K562 (cell line): ENCODE data around the gene CMBL. TPM values are rescaled to one million over a fixed set of nuclear protein-coding genes. Genes with fewer than 3 reads are reported as not detected.

Source experiments
- CBX8 ChIP-seq: fragments of 200-600 bp; sonication (generic); IDR thresholded peaks from 2 replicates; pipeline ENCODE4 v1.6.1; 2012; ENCODE audit warnings: borderline replicate concordance, mixed run types, low read depth, mild to moderate bottlenecking, moderate library complexity, mixed read lengths, low read length, control low read depth, inconsistent platforms; ENCODE audit not compliant: poor library complexity, severe bottlenecking; ENCODE audit errors: extremely low read depth
- CHD4 ChIP-seq: fragments of 200-600 bp; sonication (generic); IDR thresholded peaks from 3 replicates; pipeline ENCODE4 v1.6.1; 2012; ENCODE audit warnings: low read depth, mild to moderate bottlenecking, mixed read lengths, low read length, inconsistent platforms; ENCODE audit not compliant: insufficient read depth, insufficient replicate concordance, poor library complexity, severe bottlenecking
- FOXA3 ChIP-seq, 2 experiments: fragments of 450-650 bp in 1 of 2; sonication (generic) in 1 of 2; formaldehyde crosslinking; IDR thresholded peaks in 1 of 2; conservative IDR thresholded peaks in 1 of 2; 2 replicates each; pipeline versions ENCODE4 v1.4.0 to v1.8.0; 2020 to 2022; ENCODE audit warnings: mild to moderate bottlenecking in 2 of 2, missing genetic modification reagents in 1 of 2
- GABPB1 ChIP-seq: sonication (generic); formaldehyde crosslinking; IDR thresholded peaks from 2 replicates; pipeline ENCODE4 v1.8.0; 2022; ENCODE audit warnings: mild to moderate bottlenecking, missing genetic modification reagents
- NR2F6 ChIP-seq: fragments of 450-650 bp; formaldehyde crosslinking; IDR thresholded peaks from 2 replicates; pipeline ENCODE4 v1.4.0; 2020; ENCODE audit warnings: mild to moderate bottlenecking
- PHB ChIP-seq: fragments of 250-450 bp; sonication (Bioruptor Pico); IDR thresholded peaks from 2 replicates; pipeline ENCODE4 v1.5.0; 2021
- SAP30 ChIP-seq: fragments of 200-600 bp; sonication (generic); IDR thresholded peaks from 2 replicates; pipeline ENCODE4 v1.6.1; 2012; ENCODE audit warnings: borderline replicate concordance, low read depth, mild to moderate bottlenecking, moderate library complexity, low read length, control low read depth, inconsistent platforms; ENCODE audit not compliant: insufficient read depth, poor library complexity, severe bottlenecking
- SP1 ChIP-seq: sonication (generic); formaldehyde crosslinking; IDR thresholded peaks from 2 replicates; pipeline ENCODE4 v1.8.1; 2022; ENCODE audit warnings: mild to moderate bottlenecking, missing genetic modification reagents
- STAT5A ChIP-seq: IDR thresholded peaks from 2 replicates; pipeline ENCODE4 v1.6.1; 2012; ENCODE audit warnings: low read length, inconsistent platforms, borderline replicate concordance
- TCF3 ChIP-seq: sonication (generic); formaldehyde crosslinking; IDR thresholded peaks from 2 replicates; pipeline ENCODE4 v1.4.0; 2020; ENCODE audit warnings: mild to moderate bottlenecking, missing genetic modification reagents
- ZNF184 ChIP-seq: sonication (generic); formaldehyde crosslinking; IDR thresholded peaks from 2 replicates; pipeline ENCODE4 v1.5.0; 2020; ENCODE audit warnings: missing genetic modification reagents
- ZNF224 ChIP-seq: sonication (generic); formaldehyde crosslinking; IDR thresholded peaks from 2 replicates; pipeline ENCODE4 v1.8.0; 2022; ENCODE audit warnings: mild to moderate bottlenecking, missing genetic modification reagents
- ZNF586 ChIP-seq: fragments of 450-650 bp; formaldehyde crosslinking; conservative IDR thresholded peaks from 2 replicates; pipeline ENCODE4 v1.4.0; 2020; ENCODE audit warnings: mild to moderate bottlenecking, moderate library complexity
- ZNF589 ChIP-seq: fragments of 200-800 bp; sonication (Bioruptor generic); IDR thresholded peaks from 2 replicates; pipeline ENCODE4 v1.6.1; 2016; ENCODE audit warnings: low read depth, missing genetic modification characterization, missing compliant biosample characterization
- polyA plus RNA-seq, 8 experiments: library from polyadenylated mRNA; depleted of rRNA in 4 of 8; stranded (reverse) in 5 of 8; unstranded in 3 of 8; fragments of >200 nt; fragmentation: Nextera tagmentation in 2 of 8; fragmentation: Illumina TruSeq in 1 of 8; extraction: Ambion mirVana in 2 of 8; extraction: Trizol in 1 of 8; gene quantifications; 2 replicates each; pipeline versions ENCODE4 v1.2.1 to v1.2.3, GENCODE V29; 2011 to 2014; ENCODE audit warnings: inconsistent platforms in 1 of 8, missing spikeins in 1 of 8
- total RNA-seq, 7 experiments: library from RNA; depleted of rRNA in 6 of 7; stranded (reverse); fragments of >200 nt in 6 of 7; fragmentation: Illumina TruSeq in 2 of 7; extraction: Trizol in 2 of 7; gene quantifications; 2 replicates each; pipeline versions ENCODE4 v1.2.1 to v1.2.3, GENCODE V29; 2011 to 2021; ENCODE audit warnings: low replicate concordance in 1 of 7
- TF ChIP-seq, protein P1 (sequence below): sonication (generic); formaldehyde crosslinking; IDR thresholded peaks from 2 replicates; pipeline ENCODE4 v1.4.0; 2020; ENCODE audit warnings: mild to moderate bottlenecking, missing genetic modification reagents
- TF ChIP-seq, protein P2 (sequence below): fragments of 150-350 bp; IDR thresholded peaks from 2 replicates; pipeline ENCODE4 v1.6.1; 2014; ENCODE audit warnings: low read depth, mild to moderate bottlenecking, low read length, borderline replicate concordance
- TF ChIP-seq, protein P3 (sequence below): sonication (generic); formaldehyde crosslinking; IDR thresholded peaks from 2 replicates; pipeline ENCODE4 v1.8.0; 2022; ENCODE audit warnings: mild to moderate bottlenecking, missing genetic modification reagents

The CMBL gene
- total and polyA plus RNA-seq, 9 of the 15 experiments (the other 6 are each of a cell fraction or from before 2014, with no cell fraction given): 22.6 to 192 (median 71.1) TPM

DNA sequence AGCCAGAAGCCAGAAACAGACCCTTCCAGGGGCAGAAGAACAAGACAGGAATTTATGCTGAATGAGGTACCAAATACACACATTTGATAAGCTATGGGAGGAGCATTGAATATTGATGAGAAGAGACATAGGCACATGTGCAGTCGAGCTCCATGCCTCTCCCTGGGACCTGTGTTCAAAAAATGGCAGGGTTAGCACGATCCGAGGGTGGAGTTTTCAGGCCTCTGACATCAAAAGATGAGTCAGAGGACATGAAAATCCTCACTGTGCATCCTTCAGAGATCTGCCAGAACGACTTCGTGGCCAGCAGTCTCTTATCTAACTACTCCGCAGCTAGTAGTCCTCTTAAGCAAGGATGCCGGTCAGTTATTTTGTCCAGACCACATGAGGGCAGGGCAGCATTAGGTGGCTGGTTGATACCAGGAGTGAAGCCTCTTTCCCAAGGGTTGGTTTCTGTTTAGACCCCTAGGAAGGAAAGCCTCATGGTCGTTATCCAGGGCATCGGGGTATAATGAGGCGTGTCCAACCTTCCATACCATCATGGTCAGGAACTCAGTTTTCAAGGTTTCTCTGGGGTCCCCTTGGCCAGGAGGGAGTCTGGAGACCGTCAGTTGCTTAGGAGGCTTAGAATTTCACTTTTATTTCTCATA lies 11.6 kb upstream of the CMBL start (continued):
- TF ChIP-seq SAP30 (no peak), FOXA3 (CRISPR knock-in tag; conservative IDR thresholded peaks at IDR 0.05 in 1 of 2, IDR thresholded peaks at IDR 0.05 in 1 of 2) (no peak), ZNF184 (no peak), STAT5A (peak; percentile 43; the same call in 1 of the 2 replicates), TCF3 (peak; percentile 72), GABPB1 (no peak), ZNF586 (CRISPR knock-in tag) (no peak), ZNF224 (CRISPR knock-in tag) (no peak), NR2F6 (CRISPR knock-in tag) (no peak), CBX8 (no peak), CHD4 (no peak), SP1 (no peak), PHB (no peak), ZNF589 (no peak)
- TF ChIP-seq, protein P1, sequence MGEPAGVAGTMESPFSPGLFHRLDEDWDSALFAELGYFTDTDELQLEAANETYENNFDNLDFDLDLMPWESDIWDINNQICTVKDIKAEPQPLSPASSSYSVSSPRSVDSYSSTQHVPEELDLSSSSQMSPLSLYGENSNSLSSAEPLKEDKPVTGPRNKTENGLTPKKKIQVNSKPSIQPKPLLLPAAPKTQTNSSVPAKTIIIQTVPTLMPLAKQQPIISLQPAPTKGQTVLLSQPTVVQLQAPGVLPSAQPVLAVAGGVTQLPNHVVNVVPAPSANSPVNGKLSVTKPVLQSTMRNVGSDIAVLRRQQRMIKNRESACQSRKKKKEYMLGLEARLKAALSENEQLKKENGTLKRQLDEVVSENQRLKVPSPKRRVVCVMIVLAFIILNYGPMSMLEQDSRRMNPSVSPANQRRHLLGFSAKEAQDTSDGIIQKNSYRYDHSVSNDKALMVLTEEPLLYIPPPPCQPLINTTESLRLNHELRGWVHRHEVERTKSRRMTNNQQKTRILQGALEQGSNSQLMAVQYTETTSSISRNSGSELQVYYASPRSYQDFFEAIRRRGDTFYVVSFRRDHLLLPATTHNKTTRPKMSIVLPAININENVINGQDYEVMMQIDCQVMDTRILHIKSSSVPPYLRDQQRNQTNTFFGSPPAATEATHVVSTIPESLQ: no peak
- TF ChIP-seq, protein P2, sequence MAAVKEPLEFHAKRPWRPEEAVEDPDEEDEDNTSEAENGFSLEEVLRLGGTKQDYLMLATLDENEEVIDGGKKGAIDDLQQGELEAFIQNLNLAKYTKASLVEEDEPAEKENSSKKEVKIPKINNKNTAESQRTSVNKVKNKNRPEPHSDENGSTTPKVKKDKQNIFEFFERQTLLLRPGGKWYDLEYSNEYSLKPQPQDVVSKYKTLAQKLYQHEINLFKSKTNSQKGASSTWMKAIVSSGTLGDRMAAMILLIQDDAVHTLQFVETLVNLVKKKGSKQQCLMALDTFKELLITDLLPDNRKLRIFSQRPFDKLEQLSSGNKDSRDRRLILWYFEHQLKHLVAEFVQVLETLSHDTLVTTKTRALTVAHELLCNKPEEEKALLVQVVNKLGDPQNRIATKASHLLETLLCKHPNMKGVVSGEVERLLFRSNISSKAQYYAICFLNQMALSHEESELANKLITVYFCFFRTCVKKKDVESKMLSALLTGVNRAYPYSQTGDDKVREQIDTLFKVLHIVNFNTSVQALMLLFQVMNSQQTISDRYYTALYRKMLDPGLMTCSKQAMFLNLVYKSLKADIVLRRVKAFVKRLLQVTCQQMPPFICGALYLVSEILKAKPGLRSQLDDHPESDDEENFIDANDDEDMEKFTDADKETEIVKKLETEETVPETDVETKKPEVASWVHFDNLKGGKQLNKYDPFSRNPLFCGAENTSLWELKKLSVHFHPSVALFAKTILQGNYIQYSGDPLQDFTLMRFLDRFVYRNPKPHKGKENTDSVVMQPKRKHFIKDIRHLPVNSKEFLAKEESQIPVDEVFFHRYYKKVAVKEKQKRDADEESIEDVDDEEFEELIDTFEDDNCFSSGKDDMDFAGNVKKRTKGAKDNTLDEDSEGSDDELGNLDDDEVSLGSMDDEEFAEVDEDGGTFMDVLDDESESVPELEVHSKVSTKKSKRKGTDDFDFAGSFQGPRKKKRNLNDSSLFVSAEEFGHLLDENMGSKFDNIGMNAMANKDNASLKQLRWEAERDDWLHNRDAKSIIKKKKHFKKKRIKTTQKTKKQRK: no peak
- TF ChIP-seq, protein P3, sequence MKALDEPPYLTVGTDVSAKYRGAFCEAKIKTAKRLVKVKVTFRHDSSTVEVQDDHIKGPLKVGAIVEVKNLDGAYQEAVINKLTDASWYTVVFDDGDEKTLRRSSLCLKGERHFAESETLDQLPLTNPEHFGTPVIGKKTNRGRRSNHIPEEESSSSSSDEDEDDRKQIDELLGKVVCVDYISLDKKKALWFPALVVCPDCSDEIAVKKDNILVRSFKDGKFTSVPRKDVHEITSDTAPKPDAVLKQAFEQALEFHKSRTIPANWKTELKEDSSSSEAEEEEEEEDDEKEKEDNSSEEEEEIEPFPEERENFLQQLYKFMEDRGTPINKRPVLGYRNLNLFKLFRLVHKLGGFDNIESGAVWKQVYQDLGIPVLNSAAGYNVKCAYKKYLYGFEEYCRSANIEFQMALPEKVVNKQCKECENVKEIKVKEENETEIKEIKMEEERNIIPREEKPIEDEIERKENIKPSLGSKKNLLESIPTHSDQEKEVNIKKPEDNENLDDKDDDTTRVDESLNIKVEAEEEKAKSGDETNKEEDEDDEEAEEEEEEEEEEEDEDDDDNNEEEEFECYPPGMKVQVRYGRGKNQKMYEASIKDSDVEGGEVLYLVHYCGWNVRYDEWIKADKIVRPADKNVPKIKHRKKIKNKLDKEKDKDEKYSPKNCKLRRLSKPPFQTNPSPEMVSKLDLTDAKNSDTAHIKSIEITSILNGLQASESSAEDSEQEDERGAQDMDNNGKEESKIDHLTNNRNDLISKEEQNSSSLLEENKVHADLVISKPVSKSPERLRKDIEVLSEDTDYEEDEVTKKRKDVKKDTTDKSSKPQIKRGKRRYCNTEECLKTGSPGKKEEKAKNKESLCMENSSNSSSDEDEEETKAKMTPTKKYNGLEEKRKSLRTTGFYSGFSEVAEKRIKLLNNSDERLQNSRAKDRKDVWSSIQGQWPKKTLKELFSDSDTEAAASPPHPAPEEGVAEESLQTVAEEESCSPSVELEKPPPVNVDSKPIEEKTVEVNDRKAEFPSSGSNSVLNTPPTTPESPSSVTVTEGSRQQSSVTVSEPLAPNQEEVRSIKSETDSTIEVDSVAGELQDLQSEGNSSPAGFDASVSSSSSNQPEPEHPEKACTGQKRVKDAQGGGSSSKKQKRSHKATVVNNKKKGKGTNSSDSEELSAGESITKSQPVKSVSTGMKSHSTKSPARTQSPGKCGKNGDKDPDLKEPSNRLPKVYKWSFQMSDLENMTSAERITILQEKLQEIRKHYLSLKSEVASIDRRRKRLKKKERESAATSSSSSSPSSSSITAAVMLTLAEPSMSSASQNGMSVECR (CRISPR knock-in tag): no peak
